Activated T-cell treated with anti-CD3 and anti-CD28 coated beads, Interleukin-2, amount 50 U/mL, for 4 hours (primary cell): ENCODE measurements around the gene TRAF1. TPM values are rescaled to one million over a fixed set of nuclear protein-coding genes. Genes with fewer than 3 reads are reported as not detected.

Experiments
- ATAC-seq, 2 donors: fragments of 200-7000 bp; cut with Tn5 transposase; one replicate each; pipeline ENCODE4 v1.10.0; 2021
- DNase-seq: peaks from one replicate; pipeline ENCODE4 v3.0.0-alpha.2; 2020
- H3K27me3 Mint-ChIP-seq: one replicate; pipeline ENCODE4 v1.8.0; 2021; ENCODE audit warnings: low read depth, mixed read lengths
- H3K36me3 Mint-ChIP-seq: one replicate; pipeline ENCODE4 v1.8.0; 2022; ENCODE audit warnings: mixed read lengths; ENCODE audit not compliant: insufficient read depth
- H3K4me1 Mint-ChIP-seq: one replicate; pipeline ENCODE4 v1.8.0; 2021; ENCODE audit warnings: low read depth, mixed read lengths
- H3K4me3 Mint-ChIP-seq: one replicate; pipeline ENCODE4 v1.8.0; 2021; ENCODE audit warnings: mild to moderate bottlenecking, moderate library complexity, mixed read lengths
- H3K9me3 Mint-ChIP-seq: one replicate; pipeline ENCODE4 v1.8.0; 2021; ENCODE audit warnings: mixed read lengths
- total RNA-seq, 3 donors: library from RNA; stranded (reverse); gene quantifications; one replicate each; pipeline ENCODE4 v1.2.1, GENCODE V29; 2021

Gene TRAF1
- total RNA-seq, 3 donors from 2014 or later = 256 to 343 (median 265) TPM

- H3K36me3 Mint-ChIP-seq = peaks cover 22% of the 10 kb centered on the region
- ATAC-seq = no peak
- DNase-seq = no peak
- H3K4me1 Mint-ChIP-seq = peaks cover 60% of the 10 kb centered on the region
- H3K27me3 Mint-ChIP-seq = no peaks in the 10 kb centered on the region
- H3K9me3 Mint-ChIP-seq = no peaks in the 10 kb centered on the region
- H3K4me3 Mint-ChIP-seq = no peak overlapping the region
These were observed 53.6 kb downstream of the TRAF1 start for GRCh38 chr9:120872791-120873502.

- H3K36me3 Mint-ChIP-seq = peaks cover 20% of the 10 kb centered on the region
- no peak overlapping the region for H3K4me3 Mint-ChIP-seq
- ATAC-seq = no peak
- DNase-seq = no peak
- no peaks in the 10 kb centered on the region for H3K27me3 Mint-ChIP-seq
- peaks cover 45% of the 10 kb centered on the region for H3K4me1 Mint-ChIP-seq
- no peaks in the 10 kb centered on the region for H3K9me3 Mint-ChIP-seq
These were observed 56.4 kb downstream of the TRAF1 start for GRCh38 chr9:120870206-120870605.

- Mint-ChIP-seq H3K4me1 (peaks cover 42% of the 10 kb centered on the region), H3K4me3 (peak overlapping the region; percentile 13), H3K9me3 (no peaks in the 10 kb centered on the region), H3K36me3 (peaks cover 19% of the 10 kb centered on the region), H3K27me3 (no peaks in the 10 kb centered on the region)
- no peak for ATAC-seq
- DNase-seq = no peak
These were observed 56.9 kb downstream of the TRAF1 start for GRCh38 chr9:120869726-120870125.

- Mint-ChIP-seq H3K4me3 (peak overlapping the region; percentile 85), H3K27me3 (no peaks in the 10 kb centered on the region), H3K9me3 (no peaks in the 10 kb centered on the region), H3K36me3 (peaks cover 17% of the 10 kb centered on the region), H3K4me1 (peaks cover 38% of the 10 kb centered on the region)
- DNase-seq (no peak), ATAC-seq (no peak)
These were observed 57.3 kb downstream of the TRAF1 start for GRCh38 chr9:120869360-120869687.

GRCh38 chr9:120868676-120869359 lies 57.8 kb downstream of the TRAF1 start:
- no peaks in the 10 kb centered on the region for H3K9me3 Mint-ChIP-seq
- DNase-seq (peak; percentile 97), ATAC-seq (peak; percentile 95 to 97)
- peaks cover 34% of the 10 kb centered on the region for H3K4me1 Mint-ChIP-seq
- H3K27me3 Mint-ChIP-seq = no peaks in the 10 kb centered on the region
- H3K36me3 Mint-ChIP-seq = peaks cover 16% of the 10 kb centered on the region
- peak overlapping the region; percentile 85 for H3K4me3 Mint-ChIP-seq

- Mint-ChIP-seq H3K9me3 (no peaks in the 10 kb centered on the region), H3K27me3 (no peaks in the 10 kb centered on the region), H3K4me3 (peak overlapping the region; percentile 67), H3K36me3 (peaks cover 12% of the 10 kb centered on the region), H3K4me1 (peaks cover 28% of the 10 kb centered on the region)
- DNase-seq (no peak), ATAC-seq (peak; percentile 8 to 14)
These were observed 58.3 kb downstream of the TRAF1 start for GRCh38 chr9:120868339-120868675.

GRCh38 chr9:120867676-120868338 lies 58.8 kb downstream of the TRAF1 start:
- H3K9me3 Mint-ChIP-seq = no peaks in the 10 kb centered on the region
- peaks cover 15% of the 10 kb centered on the region for H3K36me3 Mint-ChIP-seq
- H3K4me3 Mint-ChIP-seq = peak overlapping the region; percentile 67
- peaks cover 23% of the 10 kb centered on the region for H3K4me1 Mint-ChIP-seq
- ATAC-seq (no peak), DNase-seq (no peak)
- no peaks in the 10 kb centered on the region for H3K27me3 Mint-ChIP-seq

- Mint-ChIP-seq H3K36me3 (peaks cover 15% of the 10 kb centered on the region), H3K4me1 (peaks cover 17% of the 10 kb centered on the region), H3K4me3 (no peak overlapping the region), H3K9me3 (no peaks in the 10 kb centered on the region), H3K27me3 (no peaks in the 10 kb centered on the region)
- ATAC-seq (no peak), DNase-seq (no peak)
These were observed 59.9 kb downstream of the TRAF1 start for GRCh38 chr9:120866651-120867050.

GRCh38 chr9:120865809-120866208 lies 60.8 kb downstream of the TRAF1 start:
- ATAC-seq (no peak), DNase-seq (no peak)
- no peaks in the 10 kb centered on the region for H3K9me3 Mint-ChIP-seq
- peaks cover 22% of the 10 kb centered on the region for H3K36me3 Mint-ChIP-seq
- H3K4me1 Mint-ChIP-seq = peaks cover 12% of the 10 kb centered on the region
- H3K27me3 Mint-ChIP-seq = no peaks in the 10 kb centered on the region
- no peak overlapping the region for H3K4me3 Mint-ChIP-seq

GRCh38 chr9:120865176-120865575 lies 61.4 kb downstream of the TRAF1 start:
- Mint-ChIP-seq H3K36me3 (peaks cover 26% of the 10 kb centered on the region), H3K4me3 (no peak overlapping the region), H3K9me3 (no peaks in the 10 kb centered on the region), H3K4me1 (peaks cover 12% of the 10 kb centered on the region), H3K27me3 (no peaks in the 10 kb centered on the region)
- ATAC-seq = no peak
- no peak for DNase-seq

- DNase-seq = no peak
- ATAC-seq = no peak
- Mint-ChIP-seq H3K4me1 (peaks cover 12% of the 10 kb centered on the region), H3K27me3 (no peaks in the 10 kb centered on the region), H3K9me3 (no peaks in the 10 kb centered on the region), H3K36me3 (peaks cover 28% of the 10 kb centered on the region), H3K4me3 (no peak overlapping the region)
These were observed 61.9 kb downstream of the TRAF1 start for GRCh38 chr9:120864719-120865118.

GRCh38 chr9:120863833-120864232 lies 62.8 kb downstream of the TRAF1 start:
- Mint-ChIP-seq H3K4me1 (peaks cover 4% of the 10 kb centered on the region), H3K9me3 (no peaks in the 10 kb centered on the region), H3K4me3 (no peak overlapping the region), H3K36me3 (peaks cover 28% of the 10 kb centered on the region), H3K27me3 (no peaks in the 10 kb centered on the region)
- ATAC-seq (no peak), DNase-seq (no peak)

GRCh38 chr9:120862452-120862851 lies 64.1 kb downstream of the TRAF1 start:
- H3K27me3 Mint-ChIP-seq = no peaks in the 10 kb centered on the region
- H3K9me3 Mint-ChIP-seq = no peaks in the 10 kb centered on the region
- DNase-seq (no peak), ATAC-seq (no peak)
- H3K36me3 Mint-ChIP-seq = peaks cover 35% of the 10 kb centered on the region
- H3K4me1 Mint-ChIP-seq = no peaks in the 10 kb centered on the region
- H3K4me3 Mint-ChIP-seq = no peak overlapping the region

GRCh38 chr9:120861935-120862334 lies 64.7 kb downstream of the TRAF1 start:
- H3K4me3 Mint-ChIP-seq = no peak overlapping the region
- peaks cover 38% of the 10 kb centered on the region for H3K36me3 Mint-ChIP-seq

GRCh38 chr9:120860083-120860482 lies 66.5 kb downstream of the TRAF1 start:
- no peak for ATAC-seq
- Mint-ChIP-seq H3K4me1 (no peaks in the 10 kb centered on the region), H3K9me3 (no peaks in the 10 kb centered on the region), H3K4me3 (no peak overlapping the region), H3K27me3 (no peaks in the 10 kb centered on the region), H3K36me3 (peaks cover 38% of the 10 kb centered on the region)
- no peak for DNase-seq

More at GRCh38 chr9:120861935-120862334, 64.7 kb downstream of the TRAF1 start:
- no peak for DNase-seq
- H3K27me3 Mint-ChIP-seq = no peaks in the 10 kb centered on the region
- no peaks in the 10 kb centered on the region for H3K9me3 Mint-ChIP-seq
- no peaks in the 10 kb centered on the region for H3K4me1 Mint-ChIP-seq
- ATAC-seq = no peak
